ENCODE results near the gene NLGN1. TPM values are rescaled to one million over a fixed set of nuclear protein-coding genes. Genes with fewer than 3 reads are reported as not detected.

Gene NLGN1
- total RNA-seq, 4 donors from 2014 or later: 21.6 to 50.7 (median 30.4) TPM

DNA sequence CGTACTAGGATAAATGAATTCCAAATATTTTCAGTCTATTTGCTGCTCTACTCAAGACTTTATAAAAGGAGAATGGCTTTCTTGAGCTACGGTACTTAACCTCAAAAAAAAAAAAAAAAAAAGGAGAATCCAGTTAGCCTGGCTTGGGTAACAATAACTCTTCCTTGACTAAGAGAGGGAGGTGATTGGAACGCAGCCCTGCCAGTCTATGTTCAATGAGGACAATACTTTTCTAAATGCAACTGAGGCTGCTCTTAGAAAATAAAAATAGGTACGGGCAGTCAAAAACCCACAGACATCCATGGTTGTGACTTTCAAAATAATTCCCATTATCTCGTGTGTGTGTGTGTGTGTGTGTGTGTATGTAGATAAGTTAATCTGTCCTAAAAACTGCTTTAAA lies 799.9 kb downstream of the NLGN1 start:
- 76 to 80% methylated on average over 5 of the region's 5 CpGs for WGBS, 2 donors
- DNase-seq (ENCODE audit: low spot score in 2 of 2): no peak
- TF ChIP-seq POLR2A (IDR thresholded peaks at IDR 0.05) (no peak), EP300 (IDR thresholded peaks at IDR 0.05) (no peak), CTCF (IDR thresholded peaks at IDR 0.05) (no peak)

DNA sequence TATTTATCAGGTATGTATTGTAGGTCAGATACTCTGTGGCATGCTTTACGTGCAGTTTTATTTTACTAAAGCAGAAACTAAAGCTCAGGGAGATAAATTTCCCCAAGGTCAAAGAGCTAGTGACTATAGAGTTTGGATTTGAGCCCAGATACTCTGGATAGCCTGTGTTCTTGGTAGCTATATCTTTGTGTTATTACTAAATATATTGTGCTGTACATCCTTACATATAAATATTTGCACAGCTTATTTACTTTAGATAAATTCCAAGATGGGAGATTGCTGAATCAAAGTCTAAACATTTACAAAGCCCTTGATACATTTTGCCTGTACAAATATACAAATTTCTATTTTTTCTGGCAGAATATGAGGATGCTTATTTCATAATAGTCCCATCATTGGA lies 800.7 kb downstream of the NLGN1 start:
- Histone ChIP-seq H3K9me3 (no peaks in the 10 kb centered on the region), H3K27ac (no peak overlapping the region), H3K4me1 (peaks cover 0 to 14% (median 0%) of the 10 kb centered on the region in 4 donors), H3K27me3 (no peaks in the 10 kb centered on the region), H3K4me3 (no peak overlapping the region), H3K36me3 (no peaks in the 10 kb centered on the region)
- TF ChIP-seq POLR2A (IDR thresholded peaks at IDR 0.05) (no peak), CTCF (IDR thresholded peaks at IDR 0.05) (no peak), EP300 (IDR thresholded peaks at IDR 0.05) (no peak)
- DNase-seq (ENCODE audit: low spot score in 2 of 2): no peak
- WGBS, 2 donors: 54 to 81% methylated on average over 1 of the region's 1 CpG

More for the DNA sequence above, 799.9 kb downstream of the NLGN1 start:
- Histone ChIP-seq H3K27me3 (no peaks in the 10 kb centered on the region), H3K27ac (no peak overlapping the region), H3K9me3 (no peaks in the 10 kb centered on the region), H3K4me3 (no peak overlapping the region), H3K36me3 (no peaks in the 10 kb centered on the region), H3K4me1 (peaks cover 0 to 6% (median 0%) of the 10 kb centered on the region in 4 donors)

DNA sequence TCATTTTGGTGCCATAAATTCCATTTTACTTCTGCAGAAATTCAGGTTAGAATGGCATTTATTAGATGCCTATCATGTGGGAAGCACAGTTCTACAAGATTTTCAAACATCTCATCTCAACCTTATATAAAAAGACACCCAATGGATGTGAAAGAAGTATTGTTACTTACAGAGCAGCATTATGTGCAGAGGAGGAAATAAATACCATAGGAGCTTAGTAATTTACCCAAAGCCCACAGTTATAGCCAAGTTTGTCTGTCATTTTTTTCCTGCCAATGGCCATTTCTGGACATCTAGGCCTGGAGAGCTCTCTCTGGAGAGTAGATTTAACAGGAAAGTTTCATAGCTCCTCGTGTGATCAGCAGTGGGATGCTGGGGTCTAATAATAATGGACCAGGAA lies 802.2 kb downstream of the NLGN1 start:
- H3K4me3 ChIP-seq: no peak overlapping the region
- WGBS, 2 donors: 46 to 48% methylated on average over 1 of the region's 1 CpG
- TF ChIP-seq EP300 (IDR thresholded peaks at IDR 0.05): no peak
- no peak for TF ChIP-seq CTCF (IDR thresholded peaks at IDR 0.05)
- TF ChIP-seq POLR2A (IDR thresholded peaks at IDR 0.05): no peak

DNA sequence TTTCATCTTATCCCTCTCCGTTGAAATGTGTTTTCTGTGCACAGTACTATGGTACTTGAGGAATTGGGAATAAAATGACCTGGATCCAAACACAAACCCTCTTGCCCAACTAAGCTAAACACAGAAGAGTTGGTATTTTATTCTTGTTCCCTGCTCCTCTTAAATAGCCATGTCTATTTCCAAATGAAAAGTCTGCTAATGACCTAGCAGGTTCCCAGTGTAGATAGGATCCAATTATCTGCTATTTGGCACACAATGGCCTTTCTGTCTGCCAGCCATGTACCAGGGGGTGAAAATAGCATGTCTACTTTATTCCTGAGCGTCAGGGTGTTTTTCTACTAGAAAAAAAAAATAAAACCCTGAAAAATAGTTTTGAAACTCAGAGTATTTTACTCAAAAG lies 804.6 kb downstream of the NLGN1 start:
- no peak overlapping the region for H3K27ac ChIP-seq
- no peak for DNase-seq (ENCODE audit: low spot score in 2 of 2)

More for the DNA sequence above, 802.2 kb downstream of the NLGN1 start:
- H3K4me1 ChIP-seq: peaks cover 0 to 14% (median 0%) of the 10 kb centered on the region in 4 donors
- no peaks in the 10 kb centered on the region for H3K36me3 ChIP-seq
- no peak overlapping the region for H3K27ac ChIP-seq
- H3K9me3 ChIP-seq: no peaks in the 10 kb centered on the region
- H3K27me3 ChIP-seq: no peaks in the 10 kb centered on the region
- no peak for DNase-seq (ENCODE audit: low spot score in 2 of 2)

DNA sequence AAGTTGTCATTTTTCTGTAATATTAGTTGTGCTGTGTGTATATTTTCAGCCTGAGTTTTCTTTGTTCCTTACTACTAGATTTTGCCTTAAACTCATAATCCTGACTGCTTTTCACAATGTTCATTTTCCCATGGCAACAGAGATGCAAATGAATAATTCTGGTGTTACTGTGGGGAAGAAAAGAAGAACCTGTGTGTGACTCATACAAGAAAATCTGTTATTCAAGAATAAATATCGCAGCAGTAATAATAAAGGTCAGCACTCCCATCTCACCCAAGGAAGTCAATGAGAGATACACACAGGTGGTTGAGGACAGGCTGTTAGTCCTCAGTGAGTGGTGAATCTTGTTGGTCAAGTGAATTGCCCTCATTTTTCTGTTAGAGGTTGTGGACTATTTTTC lies 805.0 kb downstream of the NLGN1 start:
- Histone ChIP-seq H3K4me3 (no peak overlapping the region), H3K36me3 (no peaks in the 10 kb centered on the region), H3K27me3 (no peaks in the 10 kb centered on the region), H3K4me1 (peaks cover 0 to 14% (median 0%) of the 10 kb centered on the region in 4 donors), H3K9me3 (no peaks in the 10 kb centered on the region), H3K27ac (no peak overlapping the region)
- WGBS, 2 donors: 63 to 69% methylated on average over 1 of the region's 1 CpG
- TF ChIP-seq POLR2A (IDR thresholded peaks at IDR 0.05) (no peak), CTCF (IDR thresholded peaks at IDR 0.05) (no peak), EP300 (IDR thresholded peaks at IDR 0.05) (no peak)
- DNase-seq (ENCODE audit: low spot score in 2 of 2): no peak

More for the DNA sequence above, 804.6 kb downstream of the NLGN1 start:
- 46 to 58% methylated on average over 2 of the region's 2 CpGs for WGBS, 2 donors
- TF ChIP-seq EP300 (IDR thresholded peaks at IDR 0.05) (no peak), CTCF (IDR thresholded peaks at IDR 0.05) (no peak), POLR2A (IDR thresholded peaks at IDR 0.05) (no peak)
- no peaks in the 10 kb centered on the region for H3K9me3 ChIP-seq
- no peaks in the 10 kb centered on the region for H3K27me3 ChIP-seq
- H3K4me1 ChIP-seq: peaks cover 0 to 14% (median 0%) of the 10 kb centered on the region in 4 donors
- no peak overlapping the region for H3K4me3 ChIP-seq
- no peaks in the 10 kb centered on the region for H3K36me3 ChIP-seq
